Measurements from ENCODE around the gene ATP11A.

The ATP11A gene

GRCh38 chr13:112891477-112892401, 201.9 kb downstream of the ATP11A start:
- TF ChIP-seq CTCF (IDR thresholded peaks at IDR 0.05): no peak

- no peak for TF ChIP-seq CTCF (IDR thresholded peaks at IDR 0.05)
These were observed 202.8 kb downstream of the ATP11A start for GRCh38 chr13:112892426-112893206.

- no peak for TF ChIP-seq CTCF (IDR thresholded peaks at IDR 0.05)
These were observed 203.3 kb downstream of the ATP11A start for GRCh38 chr13:112893207-112893569.

GRCh38 chr13:112893570-112894422, 204.0 kb downstream of the ATP11A start:
- TF ChIP-seq CTCF (IDR thresholded peaks at IDR 0.05): no peak

- no peak for TF ChIP-seq CTCF (IDR thresholded peaks at IDR 0.05)
These were observed 204.5 kb downstream of the ATP11A start for GRCh38 chr13:112894423-112894672.

GRCh38 chr13:112894673-112895481, 205.0 kb downstream of the ATP11A start:
- TF ChIP-seq CTCF (IDR thresholded peaks at IDR 0.05): no peak
